ENCODE measurements around the gene PID1. TPM values are rescaled to one million over a fixed set of nuclear protein-coding genes. Genes with fewer than 3 reads are reported as not detected.

Gene PID1
- total RNA-seq, 1 experiment from 2014 or later = 0.15 TPM

- TF ChIP-seq REST (IDR thresholded peaks at IDR 0.05; ENCODE audit: low read depth) = no peak
- TF ChIP-seq, protein P1, sequence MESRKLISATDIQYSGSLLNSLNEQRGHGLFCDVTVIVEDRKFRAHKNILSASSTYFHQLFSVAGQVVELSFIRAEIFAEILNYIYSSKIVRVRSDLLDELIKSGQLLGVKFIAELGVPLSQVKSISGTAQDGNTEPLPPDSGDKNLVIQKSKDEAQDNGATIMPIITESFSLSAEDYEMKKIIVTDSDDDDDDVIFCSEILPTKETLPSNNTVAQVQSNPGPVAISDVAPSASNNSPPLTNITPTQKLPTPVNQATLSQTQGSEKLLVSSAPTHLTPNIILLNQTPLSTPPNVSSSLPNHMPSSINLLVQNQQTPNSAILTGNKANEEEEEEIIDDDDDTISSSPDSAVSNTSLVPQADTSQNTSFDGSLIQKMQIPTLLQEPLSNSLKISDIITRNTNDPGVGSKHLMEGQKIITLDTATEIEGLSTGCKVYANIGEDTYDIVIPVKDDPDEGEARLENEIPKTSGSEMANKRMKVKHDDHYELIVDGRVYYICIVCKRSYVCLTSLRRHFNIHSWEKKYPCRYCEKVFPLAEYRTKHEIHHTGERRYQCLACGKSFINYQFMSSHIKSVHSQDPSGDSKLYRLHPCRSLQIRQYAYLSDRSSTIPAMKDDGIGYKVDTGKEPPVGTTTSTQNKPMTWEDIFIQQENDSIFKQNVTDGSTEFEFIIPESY (IDR thresholded peaks at IDR 0.05; ENCODE audit: extremely low read depth, insufficient replicate concordance, low read length) = no peak
Measured at GRCh38 chr2:229129738-229130371, 141.2 kb downstream of the PID1 start (continued).

DNA sequence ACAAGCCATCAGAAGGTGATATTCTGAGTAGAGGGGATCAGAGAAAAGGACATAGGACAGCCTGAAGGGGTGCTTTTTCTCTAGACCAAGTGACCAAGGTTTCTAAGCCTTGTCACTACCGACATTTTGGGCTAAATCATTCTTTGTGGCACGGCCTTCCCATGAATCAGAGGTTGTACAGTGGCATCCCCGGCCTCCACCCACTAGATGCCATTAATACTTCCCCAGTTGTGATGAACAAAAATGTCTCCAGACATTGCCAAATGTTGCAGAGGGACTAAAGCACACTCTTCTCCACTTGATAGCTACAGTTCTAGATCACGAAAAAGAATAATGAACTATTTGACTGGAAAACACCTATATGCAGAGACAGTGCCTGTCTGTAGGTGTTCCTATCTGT is 143.6 kb downstream of the PID1 start:
- intact Hi-C loops (cut with micrococcal nuclease) = no loop called here
- ChIA-PET CTCF (no interaction called here), RAD21 (ENCODE audit: low non-redundant PET in 1 of 2, low total read pairs in 2 of 2, uncharacterized antibody in 2 of 2, unreplicated experiment in 2 of 2) (no interaction called here), POLR2A (no interaction called here)
- Histone ChIP-seq H3K27ac (ENCODE audit: low read depth, low read length) (no peak overlapping the region), H3K4me2 (ENCODE audit: low read length) (no peak overlapping the region), H3K27me3 (ENCODE audit: insufficient read depth, low read length) (no peaks in the 10 kb centered on the region), H3K4me1 (ENCODE audit: control insufficient read depth in 1 of 2, insufficient read depth in 2 of 2, low read length in 2 of 2) (no peaks in the 10 kb centered on the region), H4K20me1 (ENCODE audit: insufficient read depth) (no peaks in the 10 kb centered on the region), H3K9ac (ENCODE audit: low read length) (no peak overlapping the region), H2AFZ (ENCODE audit: low read depth, low read length, poor library complexity, severe bottlenecking) (no peak overlapping the region), H3K79me2 (ENCODE audit: insufficient read depth, low read length) (no peaks in the 10 kb centered on the region), H3K9me2 (ENCODE audit: insufficient read depth) (no peaks in the 10 kb centered on the region), H3K4me3 (replicated peaks in 1 of 2; ENCODE audit: low read depth in 1 of 2, low read length in 2 of 2) (no peak overlapping the region), H3K36me3 (ENCODE audit: control insufficient read depth in 1 of 2, insufficient read depth in 2 of 2, low read length in 2 of 2) (no peaks in the 10 kb centered on the region), H3K9me3 (ENCODE audit: control insufficient read depth in 1 of 2, insufficient read depth in 1 of 2, low read depth in 1 of 2, low read length in 2 of 2) (no peaks in the 10 kb centered on the region)
- BruUV-seq (replicated peaks) = no TSS peak
- ATAC-seq (no peak), DNase-seq (ENCODE audit: low read depth, low spot score) (no peak)
- no peak for TF ChIP-seq FOSL1 (IDR thresholded peaks at IDR 0.05; ENCODE audit: low read depth)
- TF ChIP-seq POLR2A (IDR thresholded peaks at IDR 0.05; ENCODE audit: borderline replicate concordance, extremely low read depth, insufficient read depth, insufficient read length) = no peak
- no peak for TF ChIP-seq SIN3A (IDR thresholded peaks at IDR 0.05; ENCODE audit: low read depth)
- no peak for TF ChIP-seq MAX (IDR thresholded peaks at IDR 0.05)
- TF ChIP-seq YY1 (IDR thresholded peaks at IDR 0.05; ENCODE audit: extremely low read depth, insufficient replicate concordance, low read depth, low read length) = no peak
- TF ChIP-seq CTCF (IDR thresholded peaks at IDR 0.05 in 2 of 3, conservative IDR thresholded peaks at IDR 0.05 in 1 of 3; ENCODE audit: borderline replicate concordance in 1 of 3, insufficient read depth in 1 of 3, low read depth in 2 of 3, low read length in 2 of 3) = no peak
- TF ChIP-seq, protein P1 (IDR thresholded peaks at IDR 0.05; ENCODE audit: extremely low read depth, insufficient replicate concordance, low read length) = no peak
- TF ChIP-seq POLR2AphosphoS5 (IDR thresholded peaks at IDR 0.05; ENCODE audit: low read depth, low read length) = no peak
- no peak for TF ChIP-seq SP1 (IDR thresholded peaks at IDR 0.05; ENCODE audit: low read depth)
- TF ChIP-seq ELF1 (IDR thresholded peaks at IDR 0.05; ENCODE audit: borderline replicate concordance, low read depth) = no peak
- TF ChIP-seq RAD21 (IDR thresholded peaks at IDR 0.05; ENCODE audit: low read depth) = no peak
- no peak for TF ChIP-seq TCF7L2 (IDR thresholded peaks at IDR 0.05; ENCODE audit: borderline replicate concordance, extremely low read depth, insufficient read depth, insufficient read length)
- TF ChIP-seq CBX3 (IDR thresholded peaks at IDR 0.05; ENCODE audit: low read depth) = no peak

All from HCT116 (cell line).